ENCODE results near the gene ADAMTSL1. TPM values are rescaled to one million over a fixed set of nuclear protein-coding genes. Genes with fewer than 3 reads are reported as not detected.

The ADAMTSL1 gene
- total and polyA plus RNA-seq, 2 donors (not counting 3 experiments of a cell fraction or from before 2014, with no cell fraction given) = 15.0 to 18.4 TPM

- Histone ChIP-seq H3K27me3 (ENCODE audit: control insufficient read depth in 2 of 2, insufficient read depth in 2 of 2, low read length in 2 of 2) (no peaks in the 10 kb centered on the region), H3K4me1 (ENCODE audit: control insufficient read depth, extremely low read depth, insufficient read depth, low read length) (peaks cover 22% of the 10 kb centered on the region), H4K20me1 (replicated peaks; ENCODE audit: control insufficient read depth, extremely low read depth, insufficient read depth, low read length) (no peaks in the 10 kb centered on the region), H3K9me3 (replicated peaks; ENCODE audit: control insufficient read depth, insufficient read depth, low read length) (no peaks in the 10 kb centered on the region), H3K79me2 (ENCODE audit: control insufficient read depth, insufficient read depth, low read length) (peaks cover 56% of the 10 kb centered on the region), H3K9me1 (replicated peaks; ENCODE audit: control insufficient read depth, extremely low read depth, insufficient read depth, low read length) (no peaks in the 10 kb centered on the region), H2AFZ (ENCODE audit: low read depth, low read length) (no peak overlapping the region), H3K4me2 (ENCODE audit: insufficient read depth, low read length) (no peak overlapping the region), H3K27ac (ENCODE audit: insufficient read depth, low read depth, low read length) (no peak overlapping the region), H3K4me3 (replicated peaks in 1 of 3; ENCODE audit: insufficient read depth in 1 of 3, low read depth in 1 of 3, low read length in 3 of 3) (no peak overlapping the region), H3K36me3 (ENCODE audit: control insufficient read depth in 2 of 2, extremely low read depth in 1 of 2, insufficient read depth in 2 of 2, low read length in 2 of 2) (no peaks in the 10 kb centered on the region), H3K9ac (replicated peaks; ENCODE audit: extremely low read depth, insufficient read depth, low read length) (no peak overlapping the region)
- no peak for TF ChIP-seq CTCF (IDR thresholded peaks at IDR 0.05; ENCODE audit: extremely low read depth in 1 of 2, insufficient read depth in 1 of 2, low read depth in 1 of 2, low read length in 2 of 2)
- no peak for TF ChIP-seq MYC (IDR thresholded peaks at IDR 0.05; ENCODE audit: low read depth, low read length)
- TF ChIP-seq EZH2 (IDR thresholded peaks at IDR 0.05; ENCODE audit: borderline replicate concordance, low read depth, low read length, severe bottlenecking) = no peak
- TF ChIP-seq MAX (IDR thresholded peaks at IDR 0.05; ENCODE audit: insufficient read depth, insufficient read length) = no peak
- TF ChIP-seq FOS (IDR thresholded peaks at IDR 0.05; ENCODE audit: borderline replicate concordance, insufficient read depth, low read length) = no peak
- no peak for TF ChIP-seq JUN (IDR thresholded peaks at IDR 0.05; ENCODE audit: borderline replicate concordance, insufficient read depth, insufficient read length, low read depth)
- no peak for TF ChIP-seq GATA2 (IDR thresholded peaks at IDR 0.05; ENCODE audit: insufficient read depth, insufficient read length, low read depth, low read length)
- no peak for TF ChIP-seq POLR2A (IDR thresholded peaks at IDR 0.05; ENCODE audit: low read depth, low read length)
- no peak for TF ChIP-seq POLR2AphosphoS5 (IDR thresholded peaks at IDR 0.05; ENCODE audit: insufficient read depth, low read depth, low read length)
- no peak for FAIRE-seq
- POLR2A ChIA-PET = no interaction called here
- CTCF ChIA-PET = no interaction called here
- DNase-seq (ENCODE audit: low read depth, low spot score) = no peak
- BruUV-seq (replicated peaks) = no TSS peak
- intact Hi-C loops (cut with micrococcal nuclease) = no loop called here
- dilution Hi-C loops (cut with MboI; ENCODE audit: extremely low pct_ligation_motif_present, low sequenced_read_pairs) = no loop called here
These were observed 6.7 kb downstream of the ADAMTSL1 start for GRCh38 chr9:18480662-18481093.
